Left colon (tissue), 2 donors: ENCODE measurements around the gene LOXL4. TPM values are rescaled to one million over a fixed set of nuclear protein-coding genes. Genes with fewer than 3 reads are reported as not detected.
A peak's percentile ranks its signal among the peaks of the same experiment; 100 is the strongest.

Experiments
- ATAC-seq: fragments of 200-7000 bp; cut with Tn5 transposase; one replicate; pipeline ENCODE4 v1.9.1; 2020; ENCODE audit warnings: mild to moderate bottlenecking, moderate library complexity
- DNase-seq, 2 donors: peaks; one replicate each; pipeline ENCODE4 v3.0.0-alpha.2; 2020
- intact Hi-C, 2 donors: fragments of 100-400 bp; cut with DNase I in 1 of 2; cut with micrococcal nuclease in 1 of 2; formaldehyde crosslinking; loops; one replicate each; pipeline versions ENCODE4 v1.11.2 to v1.14.0; 2022; cut with DNase I, micrococcal nuclease
- total RNA-seq, 2 donors: library from RNA; stranded (reverse); fragmentation: NEBNext Ultra II Directional; extraction: Animal tissue kit (Norgen Biotek cat#: 25700); gene quantifications; one replicate each; pipeline ENCODE4 v1.2.1, GENCODE V29; 2021
- donor health status: DM: no; HTN: no; CAD: no.
- donor health status: DM: yes; HTN: yes; CAD: no.

LOXL4 gene
- total RNA-seq, 2 donors from 2014 or later, result 0.34 to 1.6 TPM

DNA sequence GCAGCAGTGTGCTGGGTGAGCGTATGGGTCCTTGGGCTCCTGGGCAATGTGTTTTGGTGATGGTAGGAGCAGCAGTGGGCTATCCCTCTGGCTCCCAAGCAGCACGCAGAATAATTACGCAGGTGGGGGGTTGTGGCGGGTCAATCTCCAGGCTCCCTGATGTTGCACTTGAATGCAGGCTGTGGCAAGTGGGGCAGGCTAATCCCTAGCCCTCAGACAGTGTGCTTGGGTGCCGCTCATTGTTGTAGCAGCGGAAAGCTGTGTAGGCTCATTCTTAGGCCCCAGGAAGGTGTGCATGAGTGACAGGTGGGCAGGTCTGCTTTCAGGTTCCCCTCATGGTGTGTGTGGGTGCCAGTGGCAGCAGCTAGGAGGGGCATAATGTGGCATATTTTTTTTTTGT is 44.1 kb downstream of the LOXL4 start:
- DNase-seq (no peak), ATAC-seq (no peak)
- intact Hi-C loops, result no loop called here

DNA sequence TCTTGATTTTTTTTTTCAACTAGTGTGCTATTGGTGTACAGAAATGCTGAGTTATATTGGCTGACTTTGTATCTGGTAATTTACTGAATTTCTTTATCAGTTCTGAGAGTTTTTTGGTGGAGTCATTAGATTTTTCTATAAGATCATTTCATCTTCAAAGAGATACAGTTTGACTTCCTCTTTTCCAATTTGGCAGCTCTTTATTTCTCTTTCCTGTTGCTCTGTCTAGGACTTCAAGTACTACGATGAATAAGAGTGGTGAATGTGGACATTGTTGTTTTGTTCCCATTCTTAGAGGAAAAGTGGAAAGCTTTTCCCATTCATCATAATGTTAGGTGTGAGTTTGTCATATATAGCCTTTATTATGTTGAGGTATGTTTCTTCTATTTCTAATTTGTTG is 50.2 kb downstream of the LOXL4 start:
- intact Hi-C loops, result no loop called here

DNA sequence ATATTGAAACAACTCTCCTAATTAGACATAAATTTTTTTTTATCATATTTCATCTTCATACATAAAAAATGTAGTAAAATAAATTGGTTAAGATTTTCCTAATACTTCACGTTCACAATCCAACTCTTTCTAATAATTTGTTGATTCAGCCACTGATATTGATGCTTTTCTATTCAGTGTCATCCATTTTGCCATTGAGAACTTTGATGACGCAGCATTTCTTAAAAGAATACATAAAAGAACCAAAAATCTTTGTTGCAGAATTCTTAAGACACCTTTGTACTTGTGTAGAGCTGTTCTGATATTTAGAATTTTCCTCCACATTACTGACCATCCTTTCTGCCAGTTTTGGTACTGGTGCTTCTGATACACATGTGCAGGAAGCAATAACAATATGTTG is 52.6 kb downstream of the LOXL4 start:
- intact Hi-C loops, result no loop called here
- ATAC-seq (no peak), DNase-seq (no peak)

More for the DNA sequence above, 50.2 kb downstream of the LOXL4 start:
- no peak for DNase-seq
- ATAC-seq, result no peak

DNA sequence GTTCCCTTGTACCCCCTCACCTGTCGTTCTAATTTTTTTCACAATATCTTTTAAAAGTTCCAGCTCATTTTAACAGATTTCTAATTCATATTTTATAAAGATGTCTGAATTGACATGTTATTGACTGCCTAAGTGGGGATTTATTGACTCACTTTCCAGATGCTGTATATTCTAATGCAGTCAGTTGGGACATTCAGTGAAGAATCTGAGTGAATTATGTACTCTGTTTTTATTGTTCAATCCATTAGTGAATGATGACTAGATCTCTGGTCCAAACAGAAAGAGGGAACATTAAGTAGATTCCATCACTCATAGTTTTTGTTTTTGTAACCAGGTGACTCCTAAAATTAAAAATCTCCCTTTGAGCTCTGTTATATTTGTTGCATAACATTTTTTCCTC is 54.3 kb downstream of the LOXL4 start:
- intact Hi-C loops, result no loop called here
- no peak for ATAC-seq
- no peak for DNase-seq

DNA sequence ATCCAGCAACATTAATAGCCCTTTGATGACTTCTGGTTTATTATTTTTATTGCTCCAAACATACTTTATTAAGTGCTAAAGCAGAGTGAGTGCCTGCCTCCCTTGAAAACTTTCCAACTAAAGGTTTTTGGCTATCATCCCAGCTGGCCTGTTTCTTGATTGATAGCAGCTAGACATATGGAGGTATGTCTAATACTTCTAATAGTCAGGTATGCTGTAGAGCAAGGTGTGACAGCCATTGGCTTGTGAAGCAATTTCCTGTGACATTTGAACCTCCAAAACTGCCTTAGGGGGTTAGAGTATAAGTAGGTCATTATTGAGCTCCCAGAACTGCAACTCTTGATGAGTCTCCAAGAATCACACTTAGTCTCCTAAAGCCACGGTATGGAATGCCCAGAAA is 55.8 kb downstream of the LOXL4 start:
- intact Hi-C loops, result no loop called here
- DNase-seq (no peak), ATAC-seq (no peak)

DNA sequence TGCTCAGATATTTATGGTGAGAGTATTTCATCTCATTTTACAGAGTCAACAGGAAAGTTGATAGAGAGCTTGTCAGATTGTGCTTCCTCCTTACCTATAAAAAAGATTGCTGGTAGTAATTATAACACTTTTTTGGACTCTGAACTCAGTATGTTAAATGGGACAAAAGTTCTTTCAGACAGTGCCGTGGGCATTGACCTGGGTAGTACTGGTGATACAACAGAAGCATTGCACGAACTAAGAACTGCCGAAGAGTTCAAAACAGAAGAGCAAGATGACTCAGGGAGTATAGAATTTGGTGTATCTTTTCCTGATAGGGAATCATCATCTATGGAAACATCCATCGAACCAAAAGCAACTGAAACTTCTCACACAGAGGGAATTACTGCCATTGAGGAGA is 58.6 kb downstream of the LOXL4 start:
- intact Hi-C loops, result no loop called here
- peak in 1 of 2 donors; percentile 24 for DNase-seq
- peak; percentile 96 for ATAC-seq

DNA sequence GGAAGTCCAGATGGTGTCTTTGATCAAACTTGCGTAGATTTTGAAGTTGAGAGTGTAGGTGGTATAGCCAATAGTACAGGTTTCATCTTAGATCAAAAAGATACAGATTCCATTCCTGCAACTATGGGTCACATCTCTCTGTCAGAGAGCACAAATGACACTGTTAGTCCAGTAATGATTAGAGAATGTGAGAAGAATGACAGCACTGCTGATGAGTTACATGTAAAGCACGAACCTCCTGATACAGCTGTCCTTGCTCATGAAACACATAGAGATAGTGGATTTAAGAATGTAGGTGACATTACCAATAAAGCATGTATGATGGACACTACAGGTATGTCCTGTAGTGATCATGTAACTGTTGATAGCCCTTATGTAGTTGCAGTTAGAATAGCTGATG is 59.1 kb downstream of the LOXL4 start:
- no peak for DNase-seq
- intact Hi-C loops, result no loop called here
- peak; percentile 20 for ATAC-seq

DNA sequence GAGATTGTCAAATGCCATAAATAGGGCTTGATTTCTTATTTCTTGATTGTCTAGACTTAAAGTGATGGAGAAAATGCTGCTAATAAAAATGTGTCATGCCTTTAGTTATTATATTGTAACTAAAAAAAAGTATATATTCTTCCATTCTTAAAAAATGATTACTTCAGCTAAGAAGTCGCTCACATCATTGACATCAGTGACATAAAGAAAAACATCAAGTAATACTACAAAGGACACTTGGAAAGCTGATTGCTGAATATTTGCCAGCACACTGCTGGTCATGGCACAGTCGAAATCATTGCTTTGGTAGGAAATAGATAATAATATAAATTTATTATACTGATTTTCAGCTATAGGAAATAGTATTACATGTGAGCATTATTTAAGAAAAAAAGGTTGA is 62.6 kb downstream of the LOXL4 start:
- ATAC-seq, result no peak
- intact Hi-C loops, result no loop called here
- no peak for DNase-seq

DNA sequence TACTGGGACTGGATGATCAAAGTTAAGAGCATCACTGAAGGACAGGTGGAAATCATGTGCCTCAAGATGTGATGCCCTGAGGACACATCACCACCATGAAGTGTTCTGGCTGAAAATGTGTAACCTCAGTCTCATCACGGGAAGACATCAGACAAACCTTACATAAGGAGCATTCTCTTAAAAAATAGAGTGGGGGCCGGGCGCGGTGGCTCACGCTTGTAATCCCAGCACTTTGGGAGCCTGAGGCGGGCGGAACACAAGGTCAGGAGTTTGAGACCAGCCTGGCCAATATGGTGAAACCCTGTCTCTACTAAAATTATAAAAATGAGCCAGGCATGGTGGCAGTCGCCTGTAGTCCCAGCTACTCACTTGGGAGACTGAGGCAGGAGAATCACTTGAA is 65.6 kb downstream of the LOXL4 start:
- DNase-seq (no peak), ATAC-seq (no peak)
- intact Hi-C loops, result no loop called here

DNA sequence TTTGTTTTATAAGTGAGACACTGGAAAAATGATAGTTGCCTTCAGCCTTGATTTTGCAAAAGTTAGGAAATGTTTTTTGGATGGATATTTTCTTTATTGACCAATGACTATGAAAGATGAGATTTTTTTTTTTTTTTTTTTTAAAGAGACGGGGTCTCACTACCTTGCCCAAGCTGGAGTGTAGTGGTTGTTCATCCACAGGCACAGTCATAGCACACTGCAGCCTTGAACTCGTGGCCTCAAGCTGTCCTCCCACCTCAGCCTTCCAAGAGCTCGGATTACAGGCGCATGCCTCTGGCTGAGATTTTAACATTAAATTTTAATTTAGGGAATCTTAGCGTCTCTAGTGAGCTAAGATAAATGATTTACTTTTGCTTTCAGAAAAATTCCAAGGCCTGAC is 66.2 kb downstream of the LOXL4 start:
- no peak for DNase-seq
- intact Hi-C loops, result no loop called here

More for the DNA sequence above, 66.2 kb downstream of the LOXL4 start:
- ATAC-seq, result no peak

Other genes with a start within 250 kb of the LOXL4 start
- 1 to 10 TPM in 1 of 2 donors, under 1 TPM in 1; 0.43 to 1.5 TPM for gene CRTAC1, start 237.6 kb downstream of the LOXL4 start, total RNA-seq
- 10 to 100 TPM; 13.9 to 18.1 TPM for gene R3HCC1L, start 133.5 kb downstream of the LOXL4 start, total RNA-seq
- gene PYROXD2, start 147.0 kb upstream of the LOXL4 start, total RNA-seq, result 10 to 100 TPM in 1 of 2 donors, 1 to 10 TPM in 1; 6.0 to 13.4 TPM
- gene HPS1, start 178.7 kb upstream of the LOXL4 start, total RNA-seq, result 10 to 100 TPM; 74.7 to 96.2 TPM